Activated CD4-positive, CD25-positive, alpha-beta regulatory T cell (primary cell): Measurements from ENCODE around the gene FARS2.

Experiments used
- DNase-seq, 4 experiments: peaks; one replicate each; lab custom pipeline; 2025; lab: John Stamatoyannopoulos, UW

The FARS2 gene

GRCh38 chr6:5379647-5380242, 118.4 kb downstream of the FARS2 start:
- DNase-seq: no peak

GRCh38 chr6:5383856-5384255, 122.5 kb downstream of the FARS2 start:
- no peak for DNase-seq

- no peak for DNase-seq
These were observed 123.0 kb downstream of the FARS2 start for GRCh38 chr6:5384276-5384675.

GRCh38 chr6:5388326-5388725, 127.0 kb downstream of the FARS2 start:
- no peak for DNase-seq

GRCh38 chr6:5389086-5389745, 127.9 kb downstream of the FARS2 start:
- DNase-seq: no peak

- no peak for DNase-seq
These were observed 128.9 kb downstream of the FARS2 start for GRCh38 chr6:5390177-5390576.

- no peak for DNase-seq
These were observed 133.0 kb downstream of the FARS2 start for GRCh38 chr6:5394280-5394679.

GRCh38 chr6:5395719-5396118, 134.4 kb downstream of the FARS2 start:
- DNase-seq: no peak

- no peak for DNase-seq
These were observed 137.2 kb downstream of the FARS2 start for GRCh38 chr6:5398530-5398929.

GRCh38 chr6:5399391-5399790, 138.1 kb downstream of the FARS2 start:
- no peak for DNase-seq

- no peak for DNase-seq
These were observed 140.8 kb downstream of the FARS2 start for GRCh38 chr6:5401845-5402738.

- no peak for DNase-seq
These were observed 141.8 kb downstream of the FARS2 start for GRCh38 chr6:5403076-5403475.

GRCh38 chr6:5403609-5404008, 142.3 kb downstream of the FARS2 start:
- no peak for DNase-seq

GRCh38 chr6:5405976-5406375, 144.7 kb downstream of the FARS2 start:
- DNase-seq: no peak

GRCh38 chr6:5411414-5411813, 150.1 kb downstream of the FARS2 start:
- DNase-seq: no peak

- no peak for DNase-seq
These were observed 150.7 kb downstream of the FARS2 start for GRCh38 chr6:5412017-5412416.

GRCh38 chr6:5412663-5413062, 151.3 kb downstream of the FARS2 start:
- DNase-seq: no peak

GRCh38 chr6:5416250-5416649, 154.9 kb downstream of the FARS2 start:
- DNase-seq: no peak

GRCh38 chr6:5422321-5422915, 161.1 kb downstream of the FARS2 start:
- no peak for DNase-seq

- DNase-seq: no peak
These were observed 161.9 kb downstream of the FARS2 start for GRCh38 chr6:5423251-5423650.

- DNase-seq: no peak
These were observed 163.4 kb downstream of the FARS2 start for GRCh38 chr6:5424726-5425125.

GRCh38 chr6:5425267-5425666, 164.0 kb downstream of the FARS2 start:
- no peak for DNase-seq

- DNase-seq: no peak
These were observed 164.5 kb downstream of the FARS2 start for GRCh38 chr6:5425797-5426196.
